ENCODE results near the gene SLC9A9. TPM values are rescaled to one million over a fixed set of nuclear protein-coding genes. Genes with fewer than 3 reads are reported as not detected.

SLC9A9 gene
- total and polyA plus RNA-seq, 10 of the 15 experiments (the other 5 are each of a cell fraction or from before 2014, with no cell fraction given), result 3.5 to 14.2 (median 9.3) TPM

DNA sequence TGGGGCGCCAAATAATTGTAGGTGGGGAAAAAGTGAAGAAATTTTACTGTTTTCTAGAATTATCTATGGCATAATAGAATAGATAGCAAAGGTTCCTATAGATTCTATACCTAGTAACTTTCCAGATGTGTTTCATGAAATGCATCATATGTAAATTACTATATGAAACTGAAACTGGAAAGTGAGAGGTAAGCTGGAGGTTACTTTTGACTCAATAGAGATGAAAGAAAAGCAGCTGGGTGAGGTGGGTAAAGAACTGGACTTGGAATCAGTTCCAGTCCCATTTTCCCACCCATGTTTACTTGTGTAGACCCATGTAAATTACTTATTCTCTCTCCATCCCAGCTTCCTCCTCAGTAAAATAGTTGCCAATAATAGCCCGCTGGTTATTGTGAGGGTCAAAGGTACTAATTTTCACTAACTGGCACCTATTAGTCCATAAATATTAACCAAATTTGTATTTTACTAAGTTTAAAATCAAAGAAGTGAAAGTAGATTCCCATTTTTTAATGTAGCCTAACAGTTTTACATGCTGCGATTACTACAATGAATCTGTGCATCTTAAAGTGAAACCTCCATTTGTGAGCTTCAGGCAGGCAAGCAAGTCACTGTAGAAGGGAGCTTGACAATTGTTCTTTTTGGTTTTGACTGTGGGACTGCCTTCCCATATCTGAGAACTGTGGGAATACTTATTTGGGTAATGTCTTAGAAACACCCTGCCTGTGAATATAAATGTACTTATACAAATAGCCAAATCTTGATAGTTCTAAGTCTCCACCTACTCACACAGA is 312.1 kb downstream of the SLC9A9 start (continued):
- peak; percentile 80 to 81; a peak in 3 of 4 replicates for TF ChIP-seq IKZF2 (IDR thresholded peaks at IDR 0.05)
- TF ChIP-seq CEBPB (IDR thresholded peaks at IDR 0.05; ENCODE audit: borderline replicate concordance in 1 of 2, low read depth in 2 of 2, low read length in 2 of 2), result peak in 1 of 2 experiments; percentile 71; a peak in 1 of 4 replicates
- TF ChIP-seq IKZF1 (conservative IDR thresholded peaks at IDR 0.05), result peak; percentile 60
- TF ChIP-seq TCF3 (IDR thresholded peaks at IDR 0.05; ENCODE audit: borderline replicate concordance, insufficient read depth, low read depth, low read length), result peak; percentile 90
- peak; percentile 87 for TF ChIP-seq POU2F2 (IDR thresholded peaks at IDR 0.05; ENCODE audit: borderline replicate concordance, low read depth, low read length)
- peak; percentile 90 for TF ChIP-seq TBL1XR1 (IDR thresholded peaks at IDR 0.05; ENCODE audit: low read depth, low read length)
- peak; percentile 41; the same call in 1 of the 2 replicates for TF ChIP-seq MTA2 (IDR thresholded peaks at IDR 0.05; ENCODE audit: low read depth)
- TF ChIP-seq FOXM1 (IDR thresholded peaks at IDR 0.05; ENCODE audit: low read depth, low read length), result peak; percentile 96
- TF ChIP-seq TCF7 (IDR thresholded peaks at IDR 0.05; ENCODE audit: borderline replicate concordance), result peak; percentile 85
- 0 out of 2 replicates have a peak, but pooled peaks have one; percentile 45 for TF ChIP-seq ATF7 (IDR thresholded peaks at IDR 0.05; ENCODE audit: low read depth)
- no peak for TF ChIP-seq POLR2AphosphoS2 (IDR thresholded peaks at IDR 0.05; ENCODE audit: low read depth, low read length)
- TF ChIP-seq RAD21 (IDR thresholded peaks at IDR 0.05; ENCODE audit: insufficient read depth, low read depth, low read length), result no peak
- TF ChIP-seq, protein P1, sequence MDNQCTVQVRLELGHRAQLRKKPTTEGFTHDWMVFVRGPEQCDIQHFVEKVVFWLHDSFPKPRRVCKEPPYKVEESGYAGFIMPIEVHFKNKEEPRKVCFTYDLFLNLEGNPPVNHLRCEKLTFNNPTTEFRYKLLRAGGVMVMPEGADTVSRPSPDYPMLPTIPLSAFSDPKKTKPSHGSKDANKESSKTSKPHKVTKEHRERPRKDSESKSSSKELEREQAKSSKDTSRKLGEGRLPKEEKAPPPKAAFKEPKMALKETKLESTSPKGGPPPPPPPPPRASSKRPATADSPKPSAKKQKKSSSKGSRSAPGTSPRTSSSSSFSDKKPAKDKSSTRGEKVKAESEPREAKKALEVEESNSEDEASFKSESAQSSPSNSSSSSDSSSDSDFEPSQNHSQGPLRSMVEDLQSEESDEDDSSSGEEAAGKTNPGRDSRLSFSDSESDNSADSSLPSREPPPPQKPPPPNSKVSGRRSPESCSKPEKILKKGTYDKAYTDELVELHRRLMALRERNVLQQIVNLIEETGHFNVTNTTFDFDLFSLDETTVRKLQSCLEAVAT (IDR thresholded peaks at IDR 0.05), result no peak
- TF ChIP-seq SPI1 (IDR thresholded peaks at IDR 0.05; ENCODE audit: borderline replicate concordance, insufficient read depth, low read depth, low read length), result no peak
- TF ChIP-seq STAT1 (conservative IDR thresholded peaks at IDR 0.05), result no peak
- TF ChIP-seq SMARCA5 (IDR thresholded peaks at IDR 0.05), result no peak
- TF ChIP-seq, protein P2, sequence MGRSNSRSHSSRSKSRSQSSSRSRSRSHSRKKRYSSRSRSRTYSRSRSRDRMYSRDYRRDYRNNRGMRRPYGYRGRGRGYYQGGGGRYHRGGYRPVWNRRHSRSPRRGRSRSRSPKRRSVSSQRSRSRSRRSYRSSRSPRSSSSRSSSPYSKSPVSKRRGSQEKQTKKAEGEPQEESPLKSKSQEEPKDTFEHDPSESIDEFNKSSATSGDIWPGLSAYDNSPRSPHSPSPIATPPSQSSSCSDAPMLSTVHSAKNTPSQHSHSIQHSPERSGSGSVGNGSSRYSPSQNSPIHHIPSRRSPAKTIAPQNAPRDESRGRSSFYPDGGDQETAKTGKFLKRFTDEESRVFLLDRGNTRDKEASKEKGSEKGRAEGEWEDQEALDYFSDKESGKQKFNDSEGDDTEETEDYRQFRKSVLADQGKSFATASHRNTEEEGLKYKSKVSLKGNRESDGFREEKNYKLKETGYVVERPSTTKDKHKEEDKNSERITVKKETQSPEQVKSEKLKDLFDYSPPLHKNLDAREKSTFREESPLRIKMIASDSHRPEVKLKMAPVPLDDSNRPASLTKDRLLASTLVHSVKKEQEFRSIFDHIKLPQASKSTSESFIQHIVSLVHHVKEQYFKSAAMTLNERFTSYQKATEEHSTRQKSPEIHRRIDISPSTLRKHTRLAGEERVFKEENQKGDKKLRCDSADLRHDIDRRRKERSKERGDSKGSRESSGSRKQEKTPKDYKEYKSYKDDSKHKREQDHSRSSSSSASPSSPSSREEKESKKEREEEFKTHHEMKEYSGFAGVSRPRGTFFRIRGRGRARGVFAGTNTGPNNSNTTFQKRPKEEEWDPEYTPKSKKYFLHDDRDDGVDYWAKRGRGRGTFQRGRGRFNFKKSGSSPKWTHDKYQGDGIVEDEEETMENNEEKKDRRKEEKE (IDR thresholded peaks at IDR 0.05), result no peak
- TF ChIP-seq, protein P3, sequence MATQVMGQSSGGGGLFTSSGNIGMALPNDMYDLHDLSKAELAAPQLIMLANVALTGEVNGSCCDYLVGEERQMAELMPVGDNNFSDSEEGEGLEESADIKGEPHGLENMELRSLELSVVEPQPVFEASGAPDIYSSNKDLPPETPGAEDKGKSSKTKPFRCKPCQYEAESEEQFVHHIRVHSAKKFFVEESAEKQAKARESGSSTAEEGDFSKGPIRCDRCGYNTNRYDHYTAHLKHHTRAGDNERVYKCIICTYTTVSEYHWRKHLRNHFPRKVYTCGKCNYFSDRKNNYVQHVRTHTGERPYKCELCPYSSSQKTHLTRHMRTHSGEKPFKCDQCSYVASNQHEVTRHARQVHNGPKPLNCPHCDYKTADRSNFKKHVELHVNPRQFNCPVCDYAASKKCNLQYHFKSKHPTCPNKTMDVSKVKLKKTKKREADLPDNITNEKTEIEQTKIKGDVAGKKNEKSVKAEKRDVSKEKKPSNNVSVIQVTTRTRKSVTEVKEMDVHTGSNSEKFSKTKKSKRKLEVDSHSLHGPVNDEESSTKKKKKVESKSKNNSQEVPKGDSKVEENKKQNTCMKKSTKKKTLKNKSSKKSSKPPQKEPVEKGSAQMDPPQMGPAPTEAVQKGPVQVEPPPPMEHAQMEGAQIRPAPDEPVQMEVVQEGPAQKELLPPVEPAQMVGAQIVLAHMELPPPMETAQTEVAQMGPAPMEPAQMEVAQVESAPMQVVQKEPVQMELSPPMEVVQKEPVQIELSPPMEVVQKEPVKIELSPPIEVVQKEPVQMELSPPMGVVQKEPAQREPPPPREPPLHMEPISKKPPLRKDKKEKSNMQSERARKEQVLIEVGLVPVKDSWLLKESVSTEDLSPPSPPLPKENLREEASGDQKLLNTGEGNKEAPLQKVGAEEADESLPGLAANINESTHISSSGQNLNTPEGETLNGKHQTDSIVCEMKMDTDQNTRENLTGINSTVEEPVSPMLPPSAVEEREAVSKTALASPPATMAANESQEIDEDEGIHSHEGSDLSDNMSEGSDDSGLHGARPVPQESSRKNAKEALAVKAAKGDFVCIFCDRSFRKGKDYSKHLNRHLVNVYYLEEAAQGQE (IDR thresholded peaks at IDR 0.05; ENCODE audit: low read depth, low read length), result no peak
